ENCODE data around the gene CATSPERZ.

- TF ChIP-seq CTCF (IDR thresholded peaks at IDR 0.05) (no peak), POLR2A (IDR thresholded peaks at IDR 0.05) (no peak)
These were observed 49.6 kb upstream of the CATSPERZ start for GRCh38 chr11:64250415-64251015.

Data from testis (tissue), 2 donors.